HEK293 (cell line): ENCODE data around the gene CMTM1.

ENCODE experiments used
- ZNF292 ChIP-seq: fragments of 450-650 bp; formaldehyde crosslinking; IDR thresholded peaks from 2 replicates; pipeline ENCODE4 v1.5.1; 2016; ENCODE audit warnings: low read depth, missing biosample characterization, missing genetic modification characterization, borderline replicate concordance
- TF ChIP-seq, protein P1 (sequence below): fragments of 450-650 bp; formaldehyde crosslinking; IDR thresholded peaks from 2 replicates; pipeline ENCODE4 v1.5.1; 2016; ENCODE audit warnings: missing biosample characterization, missing genetic modification characterization

DNA sequence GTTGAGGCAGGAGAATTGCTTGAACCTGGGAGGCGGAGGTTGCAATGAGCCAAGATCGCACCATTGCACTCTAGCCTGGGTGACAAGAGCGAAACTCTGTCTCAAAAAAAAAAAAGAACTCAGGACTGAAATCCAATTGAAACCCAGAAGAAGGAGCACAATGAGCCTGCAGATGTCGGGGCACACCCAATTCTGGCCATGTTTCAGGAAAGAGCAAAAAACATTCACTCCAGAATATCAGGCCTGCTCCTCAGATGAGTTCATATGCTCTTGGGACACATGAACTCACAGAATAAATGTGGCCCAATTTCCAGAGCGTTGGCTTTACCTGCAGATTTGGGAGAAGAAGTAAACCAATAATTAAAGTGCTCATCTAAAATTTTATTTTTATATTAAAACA lies 10.1 kb downstream of the CMTM1 start:
- TF ChIP-seq, protein P1, sequence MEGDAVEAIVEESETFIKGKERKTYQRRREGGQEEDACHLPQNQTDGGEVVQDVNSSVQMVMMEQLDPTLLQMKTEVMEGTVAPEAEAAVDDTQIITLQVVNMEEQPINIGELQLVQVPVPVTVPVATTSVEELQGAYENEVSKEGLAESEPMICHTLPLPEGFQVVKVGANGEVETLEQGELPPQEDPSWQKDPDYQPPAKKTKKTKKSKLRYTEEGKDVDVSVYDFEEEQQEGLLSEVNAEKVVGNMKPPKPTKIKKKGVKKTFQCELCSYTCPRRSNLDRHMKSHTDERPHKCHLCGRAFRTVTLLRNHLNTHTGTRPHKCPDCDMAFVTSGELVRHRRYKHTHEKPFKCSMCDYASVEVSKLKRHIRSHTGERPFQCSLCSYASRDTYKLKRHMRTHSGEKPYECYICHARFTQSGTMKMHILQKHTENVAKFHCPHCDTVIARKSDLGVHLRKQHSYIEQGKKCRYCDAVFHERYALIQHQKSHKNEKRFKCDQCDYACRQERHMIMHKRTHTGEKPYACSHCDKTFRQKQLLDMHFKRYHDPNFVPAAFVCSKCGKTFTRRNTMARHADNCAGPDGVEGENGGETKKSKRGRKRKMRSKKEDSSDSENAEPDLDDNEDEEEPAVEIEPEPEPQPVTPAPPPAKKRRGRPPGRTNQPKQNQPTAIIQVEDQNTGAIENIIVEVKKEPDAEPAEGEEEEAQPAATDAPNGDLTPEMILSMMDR: no peak
- TF ChIP-seq ZNF292 (tag by site-specific recombination): no peak
